SIG-M5 (cell line): ENCODE results near the gene CLDN6.
A peak's percentile ranks its signal among the peaks of the same experiment; 100 is the strongest.

Source experiments
- DNase-seq: peaks from one replicate; lab custom pipeline; 2025; lab: John Stamatoyannopoulos, UW

CLDN6 gene

GRCh38 chr16:2970563-2970962, 47.4 kb downstream of the CLDN6 start:
- DNase-seq = no peak

DNA sequence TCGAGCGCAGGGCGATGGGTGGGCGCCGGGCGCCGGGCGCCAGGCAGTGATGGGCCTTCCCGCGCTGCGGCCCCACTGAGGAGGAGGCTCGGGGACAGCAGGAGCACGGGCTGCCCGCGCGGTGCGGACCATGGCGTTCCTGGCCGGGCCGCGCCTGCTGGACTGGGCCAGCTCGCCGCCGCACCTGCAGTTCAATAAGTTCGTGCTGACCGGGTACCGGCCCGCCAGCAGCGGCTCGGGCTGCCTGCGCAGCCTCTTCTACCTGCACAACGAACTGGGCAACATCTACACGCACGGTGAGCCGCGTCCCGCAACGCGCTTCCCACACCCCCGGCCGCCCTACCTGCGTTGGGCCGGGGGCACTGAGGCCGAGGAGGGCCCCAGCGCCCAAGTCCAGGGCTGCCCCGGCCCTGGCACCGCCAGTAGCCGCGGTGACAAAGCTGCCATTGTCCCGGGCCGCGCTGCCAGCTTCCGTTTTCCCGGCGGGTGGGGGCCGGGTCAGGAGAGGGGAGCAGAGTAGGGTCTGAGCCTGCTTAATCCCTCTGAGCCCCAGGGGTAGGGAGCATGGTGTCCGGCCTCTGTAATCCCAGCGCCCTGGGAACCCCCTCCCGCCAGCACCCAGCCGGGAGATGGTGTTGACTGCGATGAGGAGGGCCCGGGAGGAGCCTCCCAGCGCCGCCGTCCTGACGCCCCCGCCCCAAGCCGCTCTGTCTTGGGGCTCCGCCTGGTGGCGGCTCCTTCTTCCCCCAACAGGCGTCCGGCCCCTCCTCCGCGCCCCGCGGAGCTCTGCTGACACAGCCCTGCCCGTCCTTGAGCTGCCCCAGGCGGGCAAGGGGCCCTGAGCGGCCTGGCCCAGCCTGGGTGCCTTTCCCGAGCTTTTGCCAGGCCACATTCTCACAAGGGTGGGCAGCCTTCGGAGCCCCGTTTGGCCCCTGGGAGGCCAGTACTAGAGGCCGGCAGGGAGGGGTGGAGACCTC, 48.1 kb downstream of the CLDN6 start:
- DNase-seq = peak; percentile 22

- DNase-seq = no peak
These were observed 49.0 kb downstream of the CLDN6 start, which contains the start of gene PAQR4 for GRCh38 chr16:2968738-2969544. Gene PAQR4, plus strand, starts transcription at chr16:2969348. Its CDS starts 327 bp downstream, at chr16:2969675.

GRCh38 chr16:2968368-2968737, 49.6 kb downstream of the CLDN6 start:
- DNase-seq = no peak

- DNase-seq = no peak
These were observed 50.2 kb downstream of the CLDN6 start for GRCh38 chr16:2967721-2968161.

DNA sequence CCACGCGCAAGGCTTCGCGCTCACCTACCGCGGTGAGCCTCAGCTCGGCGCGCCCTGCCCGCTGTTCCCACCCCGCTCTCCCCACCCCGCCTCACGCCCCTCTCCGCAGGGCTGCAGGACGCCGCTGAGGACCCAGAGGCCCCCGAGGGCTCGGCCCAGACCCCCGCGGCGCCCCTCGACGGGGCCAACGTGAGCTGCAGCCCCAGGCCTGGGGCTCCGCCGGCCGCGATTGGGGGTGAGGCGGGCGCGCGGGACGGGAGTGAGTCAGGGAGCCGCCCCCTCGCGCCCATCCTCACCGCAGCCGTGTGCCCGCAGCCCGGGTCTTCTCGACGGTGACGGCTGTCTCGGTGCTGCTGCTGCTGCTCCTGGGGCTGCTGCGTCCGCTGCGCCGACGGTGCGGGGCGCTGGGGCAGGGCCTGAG, 50.8 kb downstream of the CLDN6 start:
- no peak for DNase-seq

DNA sequence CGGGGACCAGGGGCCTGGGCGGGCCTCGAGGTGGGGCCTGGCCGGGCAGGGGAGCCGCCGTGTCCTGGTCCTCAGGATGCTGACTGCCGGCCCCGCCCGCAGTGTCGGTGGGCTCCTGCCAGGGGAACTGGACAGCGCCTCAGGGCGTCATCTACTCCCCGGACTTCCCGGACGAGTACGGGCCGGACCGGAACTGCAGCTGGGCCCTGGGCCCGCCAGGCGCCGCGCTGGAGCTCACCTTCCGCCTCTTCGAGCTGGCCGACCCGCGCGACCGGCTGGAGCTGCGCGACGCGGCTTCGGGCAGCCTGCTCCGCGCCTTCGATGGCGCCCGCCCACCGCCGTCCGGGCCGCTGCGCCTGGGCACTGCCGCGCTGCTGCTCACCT, 51.2 kb downstream of the CLDN6 start:
- no peak for DNase-seq

- DNase-seq = no peak
These were observed 51.8 kb downstream of the CLDN6 start for GRCh38 chr16:2966043-2966807.
